A549 (cell line): ENCODE results near the gene CALML5.

Source experiments
- CTCF ChIP-seq: fragments of >200 bp; sonication (Bioruptor Twin); formaldehyde crosslinking; IDR thresholded peaks from 3 replicates; pipeline ENCODE4 v1.5.1; 2016
- NPAS2 ChIP-seq: fragments of 250-450 bp; sonication (Bioruptor Pico); IDR thresholded peaks from 2 replicates; pipeline ENCODE4 v1.8.0; 2022; ENCODE audit warnings: mild to moderate bottlenecking, moderate library complexity, borderline replicate concordance
- POLR2AphosphoS2 ChIP-seq: conservative IDR thresholded peaks from 2 replicates; pipeline ENCODE4 v1.6.1; 2012; ENCODE audit warnings: low read length, improper control_type of control experiment, inconsistent platforms

DNA sequence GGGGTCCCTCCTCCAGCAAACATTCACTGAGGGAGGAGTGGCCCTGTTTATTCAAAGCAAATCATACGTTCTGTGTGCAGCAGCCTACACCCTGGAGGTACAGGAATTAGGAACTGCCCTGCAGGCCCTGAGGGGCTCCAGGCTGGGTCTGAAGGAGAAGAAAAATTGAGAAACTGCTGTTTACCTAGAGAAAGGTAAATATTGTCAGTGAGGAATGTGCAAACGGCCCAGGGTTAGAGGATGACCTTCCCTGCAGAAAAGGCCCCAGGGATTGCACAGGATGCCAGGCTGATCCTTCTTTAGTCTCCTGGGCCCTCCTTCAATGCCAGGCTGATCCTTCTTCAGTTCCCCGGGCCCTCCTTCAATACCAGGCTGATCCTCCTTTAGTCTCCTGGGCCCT lies 5.7 kb downstream of the CALML5 start:
- TF ChIP-seq POLR2AphosphoS2 (no peak), NPAS2 (CRISPR knock-in tag) (no peak), CTCF (no peak)
